GM19468 (cell line): ENCODE data around the gene SCYL3.
"Not testable (repeated sequence)": the region's sequence is repeated elsewhere in the genome, so short reads cannot be mapped to it uniquely, and the experiment has no call there.

Experiments used
- ATAC-seq: cut with Tn5 transposase; IDR thresholded peaks from one replicate; pipeline ENCODE4 v1.9.1; 2021; ENCODE audit warnings: mild to moderate bottlenecking, moderate library complexity, moderate number of reproducible peaks; ENCODE audit not compliant: unreplicated experiment; ENCODE audit errors: extremely low read depth

The SCYL3 gene

GRCh38 chr1:169873582-169874199, 20.0 kb downstream of the SCYL3 start:
- no peak for ATAC-seq

GRCh38 chr1:169872906-169873305, 20.8 kb downstream of the SCYL3 start:
- ATAC-seq, result no peak

- ATAC-seq, result not testable (repeated sequence)
Measured at GRCh38 chr1:169871988-169872387, 21.7 kb downstream of the SCYL3 start.

DNA sequence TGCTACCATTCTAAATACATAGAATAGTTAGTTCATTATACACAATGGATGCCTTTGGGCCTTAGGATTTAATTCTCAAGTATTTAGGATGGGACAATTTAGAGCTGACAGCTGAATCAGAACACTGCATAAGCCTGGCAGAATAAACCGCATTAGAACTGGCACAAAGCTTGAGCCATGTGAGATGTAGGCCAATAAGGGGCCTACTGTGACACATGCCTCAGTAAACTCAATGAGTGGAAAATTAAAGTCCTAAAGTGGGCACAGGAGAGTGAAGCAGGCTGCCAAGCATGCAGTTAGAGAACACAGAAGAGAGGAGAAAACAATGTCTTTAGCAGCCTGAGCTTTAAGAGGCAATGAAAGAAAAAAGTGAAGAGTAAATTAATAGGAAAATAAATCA, 24.3 kb downstream of the SCYL3 start:
- ATAC-seq, result no peak

GRCh38 chr1:169868978-169869377, 24.7 kb downstream of the SCYL3 start:
- no peak for ATAC-seq

GRCh38 chr1:169867012-169867675, 26.6 kb downstream of the SCYL3 start:
- no peak for ATAC-seq

DNA sequence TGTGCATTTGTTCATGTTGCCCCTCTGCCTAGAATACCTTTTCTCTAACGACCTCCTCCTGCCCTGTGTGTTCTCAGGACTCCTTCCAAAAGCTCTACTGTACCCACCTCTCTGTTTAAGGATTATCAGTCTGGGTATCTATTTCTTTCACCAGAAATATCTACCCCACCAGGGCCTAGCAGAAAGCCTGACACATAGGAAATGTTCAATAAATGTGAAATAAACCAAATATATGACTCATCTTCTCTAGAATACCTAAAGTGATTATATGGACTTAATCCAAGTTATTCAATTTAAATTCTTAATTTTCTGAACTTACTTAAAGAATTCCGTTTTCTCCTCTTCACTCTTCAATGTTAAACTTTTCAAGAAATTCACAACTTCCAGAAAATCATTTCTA, 27.1 kb downstream of the SCYL3 start:
- ATAC-seq, result no peak

GRCh38 chr1:169864531-169864930, 29.2 kb downstream of the SCYL3 start:
- not testable (repeated sequence) for ATAC-seq

GRCh38 chr1:169860750-169861149, 32.9 kb downstream of the SCYL3 start:
- no peak for ATAC-seq

- ATAC-seq, result no peak
Measured at GRCh38 chr1:169860187-169860586, 33.5 kb downstream of the SCYL3 start.

DNA sequence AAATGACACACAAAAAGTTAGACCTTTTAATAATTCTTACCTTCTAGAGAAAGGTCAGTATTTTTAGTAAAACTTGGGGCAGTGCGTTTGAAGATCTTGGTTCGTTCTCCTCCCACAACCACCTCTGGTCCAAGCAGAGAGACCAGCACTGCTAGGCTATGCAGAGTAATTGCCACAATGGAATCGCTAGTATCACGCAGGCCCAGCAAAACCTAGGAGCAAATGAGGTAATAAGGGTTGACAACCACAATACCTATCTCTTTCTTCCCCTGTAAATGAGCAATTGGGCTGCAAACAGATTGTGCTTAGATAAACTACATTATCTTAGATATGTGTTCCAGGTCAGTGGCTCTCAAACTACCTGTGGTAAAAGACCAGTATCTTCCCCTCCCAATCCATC, 34.7 kb downstream of the SCYL3 start:
- no peak for ATAC-seq

- no peak for ATAC-seq
Measured at GRCh38 chr1:169858467-169858866, 35.2 kb downstream of the SCYL3 start.

- no peak for ATAC-seq
Measured at GRCh38 chr1:169853341-169853740, 40.4 kb downstream of the SCYL3 start.

DNA sequence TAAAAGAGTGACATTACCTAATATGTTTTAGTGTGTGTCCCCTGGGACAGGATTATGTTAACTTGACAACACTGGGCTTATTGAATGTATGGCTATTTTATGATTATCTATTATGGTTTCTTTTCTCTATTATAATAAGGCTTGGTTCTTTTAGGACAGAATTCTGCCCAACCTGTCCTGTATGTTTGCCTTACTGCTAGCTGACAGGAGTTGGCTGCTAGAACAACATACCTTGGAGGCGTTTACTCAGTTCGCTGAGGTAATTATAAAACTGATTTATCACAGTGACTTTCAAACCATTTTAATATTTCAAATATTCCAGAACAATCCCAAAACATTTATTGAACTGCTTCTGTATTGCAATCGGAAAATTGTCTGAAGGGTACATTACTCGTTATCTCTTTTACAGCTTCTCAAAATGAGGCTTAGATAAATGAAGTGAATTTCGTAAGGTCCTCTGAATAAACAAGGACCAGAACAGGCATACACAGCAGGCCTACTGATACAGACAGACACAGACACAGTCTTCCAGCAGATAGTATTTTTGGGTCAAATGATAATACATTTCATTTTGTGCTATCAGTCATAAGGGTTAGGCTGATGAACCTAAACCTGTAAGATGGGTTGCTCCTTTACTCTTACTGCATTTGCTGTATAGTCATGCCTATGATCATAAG, 44.2 kb downstream of the SCYL3 start:
- no peak for ATAC-seq

GRCh38 chr1:169848456-169848855, 45.2 kb downstream of the SCYL3 start:
- no peak for ATAC-seq

GRCh38 chr1:169844941-169845608, 48.6 kb downstream of the SCYL3 start:
- ATAC-seq, result no peak

DNA sequence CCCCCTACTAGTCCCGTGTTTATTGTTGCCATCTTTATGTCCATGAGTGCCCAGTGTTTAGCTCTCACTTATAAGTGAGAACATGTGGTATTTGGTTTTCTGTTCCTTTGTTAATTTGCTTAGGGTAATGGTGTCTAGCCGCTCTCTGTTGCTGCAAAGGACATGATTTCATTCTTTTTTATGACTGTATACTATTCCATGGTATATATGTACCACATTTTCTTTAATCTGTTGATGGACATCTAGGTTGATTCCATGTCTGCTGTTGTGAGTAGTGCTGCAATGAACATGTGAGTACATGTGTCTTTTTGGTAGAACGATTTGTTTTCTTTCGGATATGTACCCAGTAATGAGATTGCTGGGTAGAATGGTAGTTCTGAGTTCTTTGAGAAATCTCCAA, 54.8 kb downstream of the SCYL3 start:
- ATAC-seq, result no peak

GRCh38 chr1:169836198-169836597, 57.5 kb downstream of the SCYL3 start:
- ATAC-seq, result no peak

- ATAC-seq, result no peak
Measured at GRCh38 chr1:169835647-169836046, 58.0 kb downstream of the SCYL3 start.

DNA sequence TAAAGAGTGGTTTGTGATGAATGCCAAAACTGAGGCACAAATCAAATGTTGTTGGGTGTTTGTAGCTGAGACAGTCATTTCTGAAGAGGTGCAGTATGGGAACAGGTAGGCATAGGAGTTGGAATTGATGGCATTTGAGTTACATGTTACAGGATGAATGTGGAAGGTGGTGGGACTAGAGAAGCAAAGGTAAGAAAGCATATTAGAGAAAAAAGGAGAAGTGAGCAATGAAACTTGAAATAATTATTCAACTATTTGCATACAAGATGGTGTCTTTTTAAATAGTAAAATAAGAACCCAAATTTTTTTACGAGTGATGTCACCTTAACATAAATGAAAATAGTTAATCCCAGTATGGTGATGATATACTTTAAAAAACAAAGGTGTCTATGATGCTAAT, 58.8 kb downstream of the SCYL3 start:
- ATAC-seq, result no peak
